HG02798 (cell line): ENCODE measurements around the gene MOB3B.
A peak's percentile ranks its signal among the peaks of the same experiment; 100 is the strongest.

Experiments
- ATAC-seq: cut with Tn5 transposase; IDR thresholded peaks from one replicate; pipeline ENCODE4 v1.9.1; 2021; ENCODE audit warnings: mild to moderate bottlenecking; ENCODE audit not compliant: unreplicated experiment, poor library complexity

Gene MOB3B

DNA sequence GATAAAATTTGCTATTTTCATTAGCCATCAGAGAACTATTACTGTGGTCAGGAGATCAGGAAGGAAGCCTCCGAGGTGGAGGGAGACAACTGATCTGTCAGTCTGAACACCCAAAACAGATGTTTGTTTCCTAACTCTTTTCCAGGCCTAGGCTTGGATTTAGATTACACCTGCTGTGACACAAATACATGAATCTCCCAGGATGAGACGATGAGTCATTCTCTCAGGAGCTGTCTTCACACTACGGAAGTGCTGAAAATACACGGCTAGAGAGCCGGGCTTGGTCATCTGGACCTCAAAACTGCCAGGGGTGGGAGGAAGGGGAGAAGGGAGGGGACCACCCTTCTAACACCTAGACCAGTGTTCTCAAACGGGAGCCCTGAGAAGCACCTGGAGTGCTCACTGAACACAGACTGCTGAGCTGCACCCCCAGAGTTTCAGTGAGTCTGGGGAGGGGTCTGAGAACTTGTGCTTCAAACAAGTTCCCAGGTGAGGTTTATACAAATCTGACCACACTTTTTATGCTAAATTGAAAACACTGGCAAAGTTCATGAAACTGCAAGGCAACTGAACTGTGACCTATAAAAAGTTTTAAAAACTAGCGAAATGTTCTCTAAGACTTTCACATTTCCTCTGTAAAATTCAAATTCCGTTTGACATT, 152.3 kb downstream of the MOB3B start:
- peak; percentile 30 for ATAC-seq

DNA sequence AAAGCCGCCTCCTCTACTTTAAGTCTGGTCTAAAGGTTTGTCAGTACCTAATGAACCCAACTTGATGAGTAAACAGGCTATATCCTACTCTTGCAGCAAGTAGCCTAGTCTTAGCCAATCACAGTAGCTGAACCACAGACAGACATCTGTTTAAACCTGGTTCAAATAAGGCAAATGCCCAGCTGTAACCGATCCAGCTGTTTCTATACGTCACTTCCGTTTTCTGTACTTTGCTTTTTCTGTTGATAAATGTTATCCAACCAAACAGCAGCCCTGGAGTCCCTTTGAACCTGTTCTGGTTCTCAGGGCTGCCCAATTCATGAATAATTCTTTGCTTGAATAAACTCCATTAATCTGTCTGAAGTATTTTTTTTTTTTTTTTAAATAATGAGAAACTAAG, 155.8 kb downstream of the MOB3B start:
- ATAC-seq, result no peak

DNA sequence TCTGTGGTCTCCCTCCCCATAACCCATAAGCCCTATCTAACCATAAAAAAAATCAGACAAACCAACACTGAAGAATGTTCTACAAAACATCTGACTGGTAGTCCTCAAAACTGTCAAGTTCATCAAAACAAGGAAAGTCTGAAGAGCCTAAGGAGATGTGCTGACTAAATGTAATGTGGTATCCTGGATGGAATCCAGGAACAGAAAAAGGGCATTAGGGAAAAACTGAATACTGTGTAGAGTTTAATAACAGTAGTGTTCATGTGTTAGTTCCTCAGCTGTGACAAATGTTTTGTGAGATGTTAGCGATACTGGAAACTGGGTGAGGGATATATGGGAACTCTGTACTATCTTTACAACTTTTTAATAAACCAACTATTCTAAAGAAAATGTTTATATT, 157.0 kb downstream of the MOB3B start:
- ATAC-seq, result no peak

DNA sequence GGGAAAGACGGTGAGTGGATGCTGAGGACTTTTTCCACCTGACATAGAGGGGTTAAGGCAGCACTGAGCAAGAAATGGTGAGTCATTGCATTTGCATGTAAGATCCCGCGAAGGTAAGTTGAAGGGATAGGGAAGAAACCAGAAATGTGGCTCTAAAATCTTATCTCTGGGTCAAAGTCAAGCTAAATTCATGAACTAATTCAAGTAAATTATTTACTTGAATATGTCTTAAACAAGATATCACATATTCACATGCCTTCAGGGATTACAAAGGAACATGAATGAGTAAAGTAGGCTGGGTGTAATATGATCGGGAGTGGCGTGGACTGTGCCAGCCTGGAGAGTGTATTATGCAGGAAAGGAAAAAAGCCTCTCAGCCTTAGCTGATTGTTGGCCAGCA, 158.2 kb downstream of the MOB3B start:
- ATAC-seq, result no peak

DNA sequence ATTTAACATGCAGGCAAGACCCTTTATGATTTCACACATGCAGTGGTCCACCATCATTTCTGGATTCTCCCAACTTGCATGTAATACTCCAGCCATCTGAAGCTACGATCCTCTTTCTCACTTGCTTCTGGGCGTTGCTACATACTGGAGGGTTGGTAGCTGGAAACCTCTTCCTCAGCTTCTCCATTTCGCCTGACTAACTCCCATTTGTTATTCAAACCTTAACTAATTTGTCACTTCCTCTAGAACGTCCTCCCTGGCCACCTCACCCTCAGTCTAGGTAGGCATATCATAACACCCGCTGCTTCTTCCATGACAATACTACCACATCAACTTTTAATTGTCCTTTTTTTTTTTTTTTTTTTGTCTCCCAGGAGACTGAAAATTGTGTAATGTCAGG, 160.0 kb downstream of the MOB3B start:
- no peak for ATAC-seq

DNA sequence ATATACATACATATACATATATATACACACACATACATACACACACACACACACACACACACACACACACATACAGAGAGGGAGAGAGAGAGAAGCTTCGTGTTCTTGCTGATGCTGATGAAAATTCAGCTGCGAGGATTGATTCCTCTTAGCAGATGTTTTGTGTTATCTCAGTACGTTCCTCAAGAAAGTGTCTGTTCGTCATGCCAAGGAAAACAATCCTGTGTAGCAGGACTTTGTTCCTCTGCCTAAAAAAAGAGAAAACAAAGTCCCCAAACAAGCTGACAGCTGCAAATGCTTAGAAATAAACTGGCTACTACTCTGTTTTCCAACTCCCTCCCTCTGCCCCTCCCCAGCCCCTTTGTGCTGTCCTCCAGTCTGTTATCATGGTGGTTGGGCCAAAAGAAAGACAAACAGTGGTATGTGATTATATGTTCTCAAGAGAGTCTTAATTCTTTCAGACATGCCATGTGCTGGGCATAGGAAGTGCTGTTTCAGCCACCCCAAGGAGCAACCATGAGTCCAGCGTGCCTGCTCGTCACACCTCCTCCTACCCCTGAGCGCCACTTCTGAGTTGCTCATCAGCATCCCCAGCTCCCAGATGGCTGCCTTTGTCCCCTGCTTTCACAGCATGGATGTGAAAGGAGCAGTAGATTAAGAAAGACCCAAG, 161.2 kb downstream of the MOB3B start:
- no peak for ATAC-seq

DNA sequence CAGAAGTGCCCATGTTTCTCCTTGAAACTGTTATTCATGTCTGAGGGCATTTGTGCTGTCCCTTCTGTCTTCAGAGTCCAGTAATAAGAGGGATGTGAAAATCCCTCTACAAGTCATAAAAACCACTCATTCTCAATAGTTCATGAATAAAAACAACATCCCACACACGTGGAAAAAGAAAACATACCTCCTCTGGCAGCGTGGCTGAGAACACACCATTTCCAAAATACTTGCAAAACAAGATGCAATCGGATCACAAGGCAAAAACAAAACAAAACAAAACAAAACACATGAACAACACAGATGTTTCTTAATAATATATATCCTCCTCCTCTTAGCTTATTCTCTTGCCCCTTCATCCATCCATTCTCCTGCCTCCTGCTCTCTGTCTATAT, 161.7 kb downstream of the MOB3B start:
- no peak for ATAC-seq

DNA sequence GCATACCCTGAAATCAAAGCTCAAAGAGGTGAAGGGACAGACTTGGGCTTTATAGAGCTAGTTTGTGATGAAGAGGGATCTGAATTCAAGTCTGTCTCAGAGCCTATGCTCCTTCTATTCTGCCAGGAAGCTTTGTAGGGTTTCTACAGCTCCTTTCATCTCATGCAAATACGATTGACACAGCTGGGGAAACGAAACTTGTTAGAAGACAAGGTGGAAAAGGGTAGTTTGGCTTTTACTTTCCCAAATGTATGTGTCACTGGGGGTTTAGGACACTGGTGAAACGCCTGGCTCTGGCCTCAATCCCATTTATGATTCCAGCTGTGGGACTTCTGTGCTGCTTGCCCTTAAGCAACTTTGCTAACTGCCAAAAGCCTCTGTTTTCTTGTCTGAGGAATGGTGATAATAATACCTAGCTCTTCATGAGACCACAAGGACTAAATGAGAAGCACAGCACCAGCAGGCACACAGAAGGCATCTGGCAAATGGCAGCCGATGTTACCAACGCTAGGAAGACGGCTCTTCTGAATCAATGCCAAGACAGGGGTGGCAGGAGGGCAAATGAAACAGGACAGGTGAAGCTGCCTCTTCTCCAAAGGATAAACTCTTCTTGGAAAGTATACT, 162.3 kb downstream of the MOB3B start:
- ATAC-seq, result peak; percentile 80

DNA sequence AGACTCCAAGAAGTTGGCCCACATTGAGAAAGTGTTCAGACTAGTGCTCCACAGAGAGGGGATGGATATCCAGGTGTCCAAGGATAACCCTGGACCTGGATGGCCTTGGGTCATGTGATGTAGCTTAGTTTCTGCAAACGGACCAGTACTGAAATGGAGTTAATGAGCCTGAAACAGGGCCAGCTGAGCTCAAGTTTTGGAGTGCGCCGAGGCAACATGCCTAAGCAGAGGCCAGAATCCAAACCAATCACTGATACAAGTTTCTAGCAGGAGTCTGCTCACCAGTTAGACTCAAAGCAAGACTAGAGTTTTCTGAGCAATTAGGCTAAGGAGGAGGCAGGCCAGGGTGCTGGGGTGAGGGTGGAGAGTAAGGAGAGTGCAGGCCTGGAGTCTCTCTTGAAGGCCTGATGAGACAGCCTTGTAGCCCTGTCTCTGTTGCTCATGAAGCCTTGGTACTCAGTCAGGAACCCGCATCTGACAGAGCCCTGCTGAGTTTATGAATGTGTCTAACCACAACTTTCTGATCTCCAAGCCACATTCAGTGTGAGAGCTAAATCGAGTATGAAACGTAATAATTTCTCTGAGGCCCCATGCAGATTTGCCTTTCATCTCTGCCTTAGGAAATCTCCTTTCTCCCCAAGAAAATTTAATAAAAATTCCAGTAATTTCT, 163.8 kb downstream of the MOB3B start:
- ATAC-seq, result peak; percentile 90

DNA sequence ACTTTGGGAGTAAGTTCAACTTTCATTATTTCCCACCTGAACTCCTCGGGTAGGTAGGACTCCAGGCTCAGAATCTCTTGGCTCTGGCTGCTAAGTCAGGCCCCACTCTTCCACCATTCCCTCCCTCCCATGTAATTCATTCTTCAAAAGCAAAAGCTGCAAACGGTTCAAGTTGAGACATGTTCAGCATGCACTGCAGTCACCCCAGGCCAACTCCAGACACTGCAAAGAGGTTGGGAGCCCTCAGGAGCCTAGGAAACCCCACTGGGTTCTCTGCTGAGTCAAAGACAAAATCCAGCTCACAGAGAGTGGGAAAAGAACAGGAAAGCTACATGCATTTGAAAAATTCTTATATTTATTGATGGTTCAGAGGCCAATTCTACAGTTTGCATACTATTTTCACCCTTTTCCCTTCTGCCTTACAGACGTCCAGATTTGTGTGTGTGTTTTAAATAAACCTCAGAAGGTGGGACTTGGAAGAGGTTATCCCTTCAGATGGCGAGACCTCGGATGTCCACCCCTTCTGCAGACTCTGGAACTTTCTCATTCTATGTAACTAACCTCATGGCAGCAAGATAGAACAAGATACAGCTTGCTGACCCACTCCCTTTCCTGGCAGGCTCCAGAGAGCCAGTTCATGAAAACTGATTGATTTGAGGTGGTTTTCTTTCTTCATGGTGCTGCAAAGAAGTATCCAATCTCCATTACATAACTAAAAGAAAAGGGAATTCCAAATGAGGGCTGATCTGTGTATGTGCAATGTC, 167.0 kb downstream of the MOB3B start:
- no peak for ATAC-seq

DNA sequence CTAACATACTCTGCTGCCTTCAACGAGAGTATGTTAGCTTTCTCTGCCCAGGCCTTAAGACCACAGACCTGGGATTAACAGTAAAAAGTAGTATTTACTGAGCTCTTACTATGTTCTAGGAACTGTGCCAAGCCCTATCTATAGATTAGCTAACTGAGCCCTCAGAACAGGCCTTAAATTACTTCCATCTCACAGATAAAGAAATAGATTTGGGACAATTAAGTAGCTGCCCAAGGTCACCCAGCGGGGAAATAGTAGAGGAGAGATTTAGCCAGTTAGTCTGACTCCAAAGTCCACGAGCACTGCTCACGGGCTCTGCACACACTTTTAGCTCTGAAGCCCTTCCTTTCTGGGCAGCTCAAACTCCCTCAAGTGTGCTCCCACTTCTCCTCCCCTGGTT, 168.1 kb downstream of the MOB3B start:
- no peak for ATAC-seq

DNA sequence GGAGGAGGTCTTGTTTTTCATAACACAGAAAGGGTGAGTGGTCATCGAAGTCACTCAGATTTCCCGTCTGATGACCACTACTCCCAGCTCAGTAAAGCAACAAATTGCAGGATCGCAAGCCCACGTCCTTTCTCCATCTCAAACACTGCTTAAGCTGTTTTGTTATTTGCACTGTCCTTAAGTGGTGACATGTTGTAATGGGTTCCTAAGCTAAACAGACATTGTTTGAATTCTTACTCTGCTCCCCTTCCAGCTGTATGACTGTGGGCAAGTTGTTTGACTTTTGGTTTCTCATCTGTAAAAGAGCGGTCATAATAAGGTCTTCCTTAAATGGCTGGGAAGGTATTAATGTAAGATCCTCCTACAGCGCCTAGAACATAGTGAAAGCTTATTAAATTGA, 169.9 kb downstream of the MOB3B start:
- ATAC-seq, result no peak

DNA sequence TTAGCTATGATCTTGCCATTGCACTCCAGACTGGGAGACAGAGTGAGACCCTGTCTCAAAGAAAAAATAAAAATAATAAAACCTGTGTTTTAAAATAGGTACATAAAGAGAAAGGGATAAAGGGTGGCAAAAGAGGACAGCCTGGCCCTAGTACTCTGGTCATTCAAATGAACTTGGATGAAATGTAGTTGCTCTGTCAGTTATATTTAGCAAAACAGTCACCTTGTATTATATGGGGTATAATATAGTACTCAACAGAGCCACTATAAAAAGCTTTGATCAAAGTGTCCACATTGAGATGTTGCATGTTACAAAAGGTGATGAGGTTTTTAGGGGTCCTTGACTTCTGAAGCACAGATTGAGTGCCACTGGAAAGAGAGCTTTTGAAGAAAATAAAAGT, 171.6 kb downstream of the MOB3B start:
- no peak for ATAC-seq

DNA sequence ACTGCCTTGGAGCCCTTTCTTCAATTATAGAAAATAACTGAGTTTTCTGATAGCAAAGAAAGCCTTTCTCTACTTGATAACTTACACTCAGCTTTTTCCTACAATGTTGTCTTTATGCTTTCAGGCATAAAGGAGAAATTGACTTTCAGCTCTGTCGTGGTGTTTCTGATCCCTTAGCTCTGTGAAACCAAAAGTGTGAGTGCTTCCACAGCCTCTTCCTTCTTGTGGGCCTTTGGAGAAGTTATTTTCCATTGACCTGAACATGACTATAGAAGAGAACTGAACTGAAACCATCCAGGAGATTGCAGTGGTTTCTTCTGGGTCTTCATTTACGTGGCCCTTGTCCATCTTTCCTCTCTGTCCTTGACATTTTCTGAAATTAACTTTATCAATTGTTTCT, 173.2 kb downstream of the MOB3B start:
- no peak for ATAC-seq

DNA sequence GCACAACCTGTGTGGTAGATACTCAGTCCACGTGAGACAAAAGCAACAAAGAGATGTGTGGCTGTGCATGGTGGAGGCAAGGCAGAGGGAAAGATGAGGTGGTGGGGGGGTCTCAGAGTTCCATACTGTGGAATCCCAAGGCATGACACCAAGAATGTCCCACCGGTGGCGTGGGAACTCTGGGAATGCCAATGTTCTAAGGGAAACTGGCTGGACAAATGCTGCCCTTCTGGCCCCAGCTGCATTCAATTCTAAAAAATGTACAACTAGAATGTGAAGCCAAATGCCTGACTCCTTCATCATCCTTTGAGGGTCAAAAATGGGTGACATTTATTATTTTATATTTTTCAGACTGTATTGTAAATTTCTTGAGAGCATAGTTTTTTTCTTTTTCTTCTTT, 174.4 kb downstream of the MOB3B start:
- no peak for ATAC-seq

DNA sequence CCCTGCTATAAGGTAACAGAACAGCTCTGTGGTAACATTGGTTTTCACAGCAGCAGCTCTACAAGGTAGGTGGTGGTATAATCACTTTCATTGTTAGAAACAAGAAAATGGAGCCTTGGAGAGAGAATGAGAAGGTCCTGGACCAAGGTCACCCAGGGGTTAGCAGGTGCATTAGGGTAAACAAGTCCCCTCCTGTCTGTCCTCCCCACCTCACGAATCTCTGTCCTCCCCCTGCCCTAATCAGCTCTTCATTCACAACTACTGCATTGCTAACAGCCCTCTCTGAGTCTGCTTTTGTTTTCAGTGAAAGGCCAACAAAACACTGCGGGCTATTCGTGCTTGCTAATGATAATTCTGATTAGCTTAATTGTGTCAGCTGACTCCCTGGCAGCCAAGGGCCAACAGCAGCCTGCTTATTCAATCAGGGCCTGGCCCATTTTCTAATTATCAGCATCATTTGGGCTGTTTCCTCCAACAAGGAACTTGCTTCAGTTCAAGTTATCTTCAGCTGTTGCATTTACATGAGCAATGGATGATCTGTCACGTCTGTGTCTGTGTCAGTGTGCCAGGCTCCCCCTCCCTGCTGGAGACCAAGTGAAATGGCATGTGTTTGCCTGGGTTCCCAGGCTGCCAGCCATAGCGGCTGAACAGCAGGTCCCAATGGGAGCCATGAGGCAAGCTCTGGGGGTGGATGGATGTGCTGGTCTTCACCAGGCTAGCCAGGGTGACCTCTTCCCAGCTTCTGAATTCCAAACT, 176.0 kb downstream of the MOB3B start:
- ATAC-seq, result peak; percentile 88

DNA sequence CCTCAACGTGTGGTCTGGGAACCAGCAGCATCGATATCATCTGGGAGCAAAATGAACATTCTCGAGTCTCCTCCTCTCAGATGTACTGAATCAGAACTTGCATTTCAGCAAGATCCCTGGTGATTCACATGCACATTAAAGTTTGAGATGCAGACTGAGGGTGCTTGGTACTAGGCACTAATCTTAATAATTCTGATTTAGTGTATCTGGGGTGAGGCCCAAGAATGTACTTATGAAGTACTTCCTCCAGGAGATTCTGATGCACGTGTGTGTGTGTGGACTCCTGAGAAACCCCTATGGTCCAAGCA, 176.5 kb downstream of the MOB3B start:
- ATAC-seq, result no peak

DNA sequence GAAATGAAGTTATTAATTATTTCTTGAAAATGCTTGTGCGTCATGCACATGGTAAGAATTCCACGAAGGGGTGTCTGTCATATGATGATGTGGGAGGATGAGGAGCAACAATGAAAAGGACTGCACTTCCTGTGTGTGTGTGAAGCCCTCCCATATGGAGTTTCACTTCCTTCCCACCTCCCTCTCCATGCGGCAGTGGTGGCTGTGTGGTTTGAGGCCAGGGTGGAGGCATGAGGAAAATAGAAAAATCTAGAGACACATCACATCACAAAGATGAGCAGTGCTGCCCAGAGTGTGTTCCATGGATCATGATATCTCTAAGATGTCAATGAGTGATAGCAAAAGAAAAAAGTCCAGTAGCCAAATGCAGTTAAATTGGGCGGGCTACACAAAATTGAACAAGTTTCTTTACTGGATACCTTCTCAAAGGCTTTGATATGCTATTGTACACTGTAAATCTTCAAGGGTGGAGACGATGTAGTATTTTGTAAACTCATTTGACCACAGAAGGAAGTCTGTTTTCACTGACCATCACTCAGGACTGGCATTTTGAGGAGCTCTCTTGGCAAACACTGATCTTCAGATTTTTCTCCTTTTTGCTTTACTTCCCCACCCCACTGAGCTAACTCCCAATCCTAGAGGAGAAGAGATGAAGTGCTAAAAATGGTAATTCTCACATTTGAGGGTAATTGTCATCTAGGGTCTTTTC, 177.0 kb downstream of the MOB3B start:
- ATAC-seq, result no peak

DNA sequence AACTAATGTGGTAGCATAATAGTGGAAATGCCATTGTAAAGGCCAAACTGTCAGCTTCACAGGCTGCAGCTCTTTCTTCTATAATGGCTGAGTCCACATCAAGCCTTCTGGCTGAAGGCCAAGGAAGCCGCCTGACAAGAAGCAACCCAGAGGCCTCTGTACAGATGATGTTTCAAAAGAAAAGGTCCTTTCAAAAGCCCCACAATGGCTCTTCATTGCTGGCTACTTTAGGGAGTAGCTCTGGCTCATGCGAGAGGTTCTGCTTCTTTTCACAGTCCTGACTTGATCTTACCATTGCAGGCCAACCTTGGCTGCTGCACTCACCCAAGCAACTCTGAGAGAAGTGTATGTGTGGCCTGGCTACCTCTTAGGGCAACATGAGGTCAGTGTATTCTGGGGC, 178.2 kb downstream of the MOB3B start:
- no peak for ATAC-seq
